Kasumi-1 (cell line): ENCODE data around the gene TMEM220.

Experiments used
- DNase-seq, 2 experiments: peaks; one replicate each; lab custom pipeline; 2025; lab: John Stamatoyannopoulos, UW

Gene TMEM220

GRCh38 chr17:10729334-10730193, at the start of gene TMEM220:
Gene TMEM220 (minus strand): TSS chr17:10730023. CDS start chr17:10729851, 172 bp downstream.
- peak; percentile 4 to 31 for DNase-seq

- DNase-seq = no peak
Measured at GRCh38 chr17:10779609-10780008, 49.8 kb upstream of the TMEM220 start.

DNA sequence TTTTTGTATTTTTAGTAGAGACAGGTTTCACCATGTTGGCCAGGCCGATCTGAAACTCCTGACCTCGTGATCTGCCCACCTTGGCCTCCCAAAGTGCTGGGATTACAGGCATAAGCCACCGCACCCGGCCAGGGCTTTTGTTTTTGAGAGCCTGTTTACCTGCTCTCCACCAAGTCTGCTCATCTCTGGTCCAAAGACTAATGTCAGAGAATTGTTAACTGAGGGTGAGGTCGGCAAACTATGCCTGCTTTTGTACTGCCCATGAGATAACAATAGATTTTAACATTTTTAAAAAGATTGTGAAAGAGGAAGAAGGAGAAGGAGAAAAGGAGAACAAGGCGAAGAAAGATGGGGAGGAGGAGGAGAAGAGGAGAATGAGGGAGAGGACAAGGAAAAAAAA, 48.1 kb upstream of the TMEM220 start:
- no peak for DNase-seq

DNA sequence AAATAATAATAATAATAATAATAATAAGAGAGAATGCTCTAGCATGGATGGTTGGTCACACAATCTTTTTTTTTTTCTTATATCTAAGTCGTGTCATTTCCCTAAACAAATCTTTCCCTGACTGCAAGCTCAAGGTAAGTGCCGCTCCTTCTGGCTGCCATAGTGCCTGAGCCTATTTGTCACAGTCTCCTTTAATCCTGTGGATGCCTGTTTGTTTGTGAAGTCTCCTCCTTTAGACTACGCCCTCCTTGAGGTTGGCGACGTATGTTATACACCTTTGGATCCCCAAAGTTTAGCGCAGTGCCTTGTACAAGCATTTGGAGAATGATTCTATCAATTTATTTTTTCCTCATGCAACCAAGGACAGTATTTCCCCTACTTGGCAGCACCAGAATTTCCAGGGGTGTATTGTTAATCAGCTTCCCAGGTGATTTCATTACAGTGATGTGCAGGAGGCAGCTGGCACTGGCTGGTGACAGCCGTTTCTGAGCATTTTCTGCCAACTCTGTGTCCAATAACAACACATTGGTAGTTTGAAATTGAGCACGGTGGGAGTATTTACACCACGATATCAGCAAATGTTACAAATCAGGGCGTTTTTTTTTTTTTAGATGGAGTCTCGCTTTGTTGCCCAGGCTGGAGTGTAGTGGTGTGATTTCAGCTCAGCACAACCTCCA, 47.4 kb upstream of the TMEM220 start:
- DNase-seq = no peak

DNA sequence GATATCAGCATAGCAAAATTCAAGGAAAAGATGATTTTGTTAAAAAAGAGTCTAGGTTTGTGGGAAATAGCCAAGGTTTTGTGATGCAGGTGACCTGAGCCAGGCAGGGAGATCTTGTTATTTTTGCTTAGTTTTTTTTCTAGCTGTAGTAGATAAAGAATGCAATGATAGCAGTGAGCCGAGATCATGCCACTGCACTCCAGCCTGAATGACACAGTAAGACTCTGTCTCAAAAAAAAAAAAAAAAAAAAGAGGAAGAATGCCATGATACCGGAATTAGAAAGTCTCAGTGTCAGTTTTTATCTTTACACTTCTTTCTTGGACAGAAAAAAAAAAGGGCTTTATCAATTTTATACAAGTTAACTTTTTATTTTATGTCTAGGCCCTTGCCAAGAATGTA, 46.6 kb upstream of the TMEM220 start:
- no peak for DNase-seq

- DNase-seq = no peak
Measured at GRCh38 chr17:10775740-10776356, 46.0 kb upstream of the TMEM220 start.

GRCh38 chr17:10775058-10775457, 45.2 kb upstream of the TMEM220 start:
- DNase-seq = no peak

DNA sequence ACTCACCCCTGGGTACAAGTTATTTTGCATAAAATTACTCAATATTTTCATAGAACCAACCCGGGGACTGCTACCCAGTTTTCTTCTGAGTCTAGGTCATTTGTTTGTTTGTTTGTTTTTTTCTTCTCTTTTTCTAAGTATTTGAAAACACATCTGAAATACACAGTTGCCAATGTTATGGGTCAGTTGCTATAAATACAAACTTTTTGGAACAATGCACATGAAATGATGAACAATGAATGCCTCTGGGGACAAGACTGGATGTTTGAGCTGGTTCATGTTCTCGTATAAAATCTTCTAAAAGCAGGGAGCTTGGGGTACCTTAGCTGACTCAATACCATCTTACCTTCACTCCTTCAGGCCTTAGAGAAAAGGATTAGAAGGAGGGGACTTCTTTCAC, 43.6 kb upstream of the TMEM220 start:
- DNase-seq = no peak

GRCh38 chr17:10772425-10773380, 42.9 kb upstream of the TMEM220 start:
- peak; percentile 27 for DNase-seq

- DNase-seq = no peak
Measured at GRCh38 chr17:10771148-10771547, 41.3 kb upstream of the TMEM220 start.

DNA sequence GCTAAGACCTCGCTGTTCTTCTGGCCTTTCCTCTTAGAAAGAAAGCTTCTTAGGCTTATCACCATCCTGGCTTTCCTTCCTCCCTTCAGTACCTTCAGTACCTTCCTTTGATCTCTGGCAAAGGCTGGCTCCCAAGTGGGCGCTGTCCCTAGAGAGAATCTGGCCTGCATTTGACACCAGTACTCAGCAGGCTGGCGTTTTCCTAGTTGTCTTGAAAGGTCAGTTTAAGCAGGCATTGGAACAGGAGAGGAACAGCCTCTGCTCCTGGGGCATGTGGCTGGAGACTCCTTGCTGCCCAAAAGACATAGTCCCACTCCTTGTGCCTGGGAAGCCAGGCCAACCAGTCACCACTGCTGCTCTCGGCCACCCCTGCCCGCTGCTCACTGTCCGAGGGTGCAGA, 40.0 kb upstream of the TMEM220 start:
- DNase-seq = no peak

DNA sequence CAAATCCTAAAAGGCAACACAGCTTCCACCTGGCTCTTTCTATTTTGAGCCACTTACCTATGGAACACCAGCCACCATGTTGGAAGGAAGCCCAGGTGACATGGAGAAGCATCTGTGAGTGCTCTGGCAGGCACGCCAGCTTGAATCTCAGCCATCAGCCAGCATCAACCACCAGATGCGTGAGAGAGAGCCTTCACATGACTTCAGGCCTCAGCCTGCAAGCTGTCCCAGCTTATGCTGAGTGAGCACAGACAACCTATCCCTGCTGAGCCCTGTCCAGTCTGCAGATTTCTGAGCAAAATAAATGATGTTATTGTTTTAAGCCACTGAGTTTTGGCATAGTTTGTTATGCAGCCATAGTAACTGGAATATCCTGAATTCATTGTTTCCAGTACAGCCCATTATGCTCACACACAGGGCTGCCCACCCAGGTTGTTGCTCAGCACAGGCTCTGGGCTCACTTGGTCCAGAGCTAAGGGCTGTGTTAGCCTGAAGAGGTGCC, 39.0 kb upstream of the TMEM220 start:
- no peak for DNase-seq

DNA sequence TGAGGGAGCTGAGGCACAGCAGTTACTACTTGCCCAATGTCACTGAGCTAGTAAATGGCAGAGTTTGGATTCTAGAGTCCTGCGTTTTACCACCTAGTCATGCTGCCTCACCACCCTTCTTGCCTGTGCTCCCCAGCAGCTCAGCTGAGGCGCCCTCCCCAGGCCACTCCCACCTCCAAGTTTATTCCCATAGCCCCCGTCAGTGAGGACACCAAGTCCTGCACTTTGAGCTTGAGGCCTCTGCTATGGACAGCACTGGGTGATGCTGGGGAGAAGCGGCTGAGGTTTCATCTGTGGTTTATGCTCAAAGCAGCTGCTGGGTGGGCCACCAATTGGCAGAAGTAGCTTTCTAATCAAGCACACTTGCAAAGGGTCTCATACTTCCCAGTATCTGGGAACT, 37.4 kb upstream of the TMEM220 start:
- DNase-seq = no peak

- DNase-seq = no peak
Measured at GRCh38 chr17:10762037-10762436, 32.2 kb upstream of the TMEM220 start.

DNA sequence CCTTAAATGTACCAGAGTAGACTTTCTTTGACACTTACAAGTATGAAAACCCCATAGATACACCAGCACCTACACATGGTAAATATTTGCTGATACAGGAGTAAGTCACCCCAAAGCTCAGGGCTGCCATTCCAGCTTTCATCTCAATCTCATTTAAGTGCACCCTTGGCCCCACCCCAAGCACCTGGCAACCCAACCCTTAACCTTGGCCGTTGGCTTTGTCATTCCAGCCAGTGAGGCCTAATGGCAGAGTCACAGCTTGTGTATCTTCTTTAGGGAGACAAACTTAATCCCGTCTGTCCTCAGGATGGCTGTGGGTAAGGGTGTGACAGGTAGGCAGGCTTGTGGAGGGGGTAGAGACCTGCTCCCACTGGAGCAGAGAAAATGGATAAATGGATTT, 31.5 kb upstream of the TMEM220 start:
- no peak for DNase-seq

DNA sequence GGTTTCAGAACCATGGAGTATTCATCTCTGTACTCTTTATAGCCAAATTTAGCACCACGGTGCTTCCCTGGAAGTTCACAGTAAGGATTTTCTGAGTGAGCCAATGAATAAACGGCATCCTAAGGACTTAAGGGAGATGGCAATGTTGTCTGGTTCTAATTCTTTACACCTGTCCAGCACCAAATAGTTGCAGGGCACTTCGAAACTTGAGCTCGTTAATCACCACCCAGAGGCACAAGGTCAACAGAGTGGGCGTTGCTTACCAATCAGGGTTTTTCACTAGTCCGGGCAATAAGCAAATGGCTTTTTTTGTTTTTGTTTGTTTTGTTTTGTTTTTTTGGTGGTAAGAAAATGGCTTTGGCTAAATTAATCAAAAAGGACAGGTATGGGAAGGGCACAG, 28.2 kb upstream of the TMEM220 start:
- no peak for DNase-seq

- DNase-seq = no peak
Measured at GRCh38 chr17:10757647-10758046, 27.8 kb upstream of the TMEM220 start.

DNA sequence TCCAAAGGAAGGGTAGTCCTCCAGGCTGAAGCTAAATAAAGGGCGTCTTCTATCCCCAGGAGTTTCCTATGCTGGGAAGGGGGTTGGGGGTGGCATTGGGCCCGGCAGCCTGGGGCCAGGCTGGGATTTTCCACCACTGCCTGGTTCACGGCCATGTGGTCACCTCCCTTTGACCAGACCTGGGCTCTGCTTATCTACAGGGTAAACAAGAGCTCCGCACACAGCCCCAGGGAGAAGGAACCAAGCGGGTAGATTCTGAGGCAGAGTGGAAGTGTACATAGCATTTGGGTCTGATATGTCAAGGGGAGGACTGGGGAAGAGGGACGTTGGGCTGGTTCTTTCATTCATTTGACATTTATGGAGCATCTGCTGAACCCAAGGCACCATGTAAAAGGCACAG, 27.2 kb upstream of the TMEM220 start:
- DNase-seq = no peak

GRCh38 chr17:10756619-10757018, 26.8 kb upstream of the TMEM220 start:
- DNase-seq = no peak

DNA sequence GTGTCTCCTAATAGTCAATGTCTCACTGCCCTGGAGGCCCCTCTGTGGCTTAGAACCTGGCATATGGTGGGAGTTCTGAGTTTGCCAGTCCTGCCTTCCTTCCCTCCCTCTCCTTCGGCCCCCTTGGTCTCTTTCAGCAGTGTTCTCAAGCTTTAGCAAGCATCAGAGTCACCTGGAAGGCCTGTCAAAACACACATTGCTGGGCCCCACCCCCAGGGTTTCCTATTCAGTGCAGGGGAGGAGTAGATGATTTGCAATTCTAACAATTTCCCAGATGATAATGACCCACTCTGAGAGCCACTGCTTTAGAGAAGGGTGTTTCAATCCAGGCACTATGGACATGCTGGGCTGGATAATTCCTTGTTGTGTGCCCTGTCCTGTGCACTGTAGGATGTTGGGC, 26.4 kb upstream of the TMEM220 start:
- no peak for DNase-seq

DNA sequence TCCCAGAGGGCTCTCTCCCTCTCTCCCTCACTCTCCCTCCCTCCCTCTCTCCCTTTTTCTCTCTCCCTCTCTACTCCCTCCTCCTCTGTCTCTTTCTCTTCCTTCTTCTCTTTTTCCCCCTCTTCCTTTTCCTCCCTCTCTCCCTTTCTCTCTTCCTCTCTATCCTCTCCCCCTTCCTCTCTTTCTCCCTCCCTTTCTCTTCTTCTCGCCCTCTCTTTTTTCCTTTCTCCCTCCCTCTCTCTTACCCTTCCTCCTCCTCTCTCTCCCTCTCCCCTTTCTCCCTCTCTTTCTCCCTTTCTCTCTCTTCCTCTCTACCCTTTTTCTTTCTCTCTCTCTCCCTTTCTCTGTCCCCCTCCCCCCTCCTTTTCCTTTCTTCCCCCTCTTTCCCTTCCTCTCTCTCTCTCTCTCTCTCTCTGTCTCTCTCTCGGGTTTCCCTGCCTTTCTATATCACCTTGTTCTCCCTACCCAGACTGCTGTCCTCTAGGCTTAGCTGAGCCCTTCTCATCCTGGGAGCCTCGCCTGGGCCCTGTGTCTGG, 25.8 kb upstream of the TMEM220 start:
- no peak for DNase-seq
